Stomach (tissue), 9 donors: ENCODE results near the gene STC2. TPM values are rescaled to one million over a fixed set of nuclear protein-coding genes. Genes with fewer than 3 reads are reported as not detected.
A peak's percentile ranks its signal among the peaks of the same experiment; 100 is the strongest.

ENCODE experiments used
- DNase-seq, 2 donors: peaks; one replicate each; pipeline versions ENCODE4 v3.0.0 to v3.0.0-alpha.2; 2013 to 2019
- H3K27ac ChIP-seq, 5 donors: fragments of 200-600 bp in 4 of 5; sonication (generic) in 4 of 5; one replicate each; pipeline ENCODE4 v1.5.1; 2013 to 2019; ENCODE audit warnings: mild to moderate bottlenecking in 1 of 5, moderate library complexity in 1 of 5
- H3K27me3 ChIP-seq, 3 donors: fragments of 200-600 bp; sonication (generic); one replicate each; pipeline ENCODE4 v1.5.1; 2017 to 2019; ENCODE audit warnings: mixed run types in 1 of 3
- H3K36me3 ChIP-seq, 4 donors: fragments of 200-600 bp; sonication (generic); 1 replicate in 3 of 4; 2 replicates in 1 of 4; pipeline ENCODE4 v1.5.1; 2016 to 2019
- H3K4me1 ChIP-seq, 4 donors: fragments of 200-600 bp; sonication (generic); one replicate each; pipeline ENCODE4 v1.5.1; 2016 to 2019
- H3K4me3 ChIP-seq, 4 donors: fragments of 200-600 bp; sonication (generic) in 3 of 4; one replicate each; pipeline ENCODE4 v1.5.1; 2016 to 2019; ENCODE audit warnings: mild to moderate bottlenecking in 1 of 4
- H3K9me3 ChIP-seq, 4 donors: fragments of 200-600 bp; sonication (generic); one replicate each; pipeline ENCODE4 v1.5.1; 2016 to 2019
- EP300 ChIP-seq: sonication (generic); formaldehyde crosslinking; IDR thresholded peaks from one replicate; pipeline ENCODE4 v1.6.1; 2017; ENCODE audit warnings: antibody characterized with exemption
- POLR2A ChIP-seq, 4 donors: fragments of 450-650 bp; IDR thresholded peaks; one replicate each; pipeline ENCODE4 v1.6.1; 2016; ENCODE audit warnings: antibody characterized with exemption in 4 of 4, control low read depth in 2 of 4, mild to moderate bottlenecking in 1 of 4, moderate library complexity in 1 of 4
- POLR2AphosphoS5 ChIP-seq, 3 donors: sonication (generic); formaldehyde crosslinking; IDR thresholded peaks; one replicate each; pipeline ENCODE4 v1.6.1; 2016; ENCODE audit warnings: antibody characterized with exemption in 3 of 3
- WGBS, 5 donors: extraction: QIAGEN DNeasy Blood & Tissue Kit in 3 of 5; methylation state at CpG; one replicate each; pipeline versions ENCODE4 v1.1.5 to v1.1.7; 2013 to 2018; 5-methylcytosine and 5-hydroxymethylcytosine counted together
- intact Hi-C: fragments of 100-400 bp; cut with DNase I; formaldehyde crosslinking; loops from one replicate; pipeline ENCODE4 v1.15.1; 2023; ENCODE audit warnings: low total_unique reads
- polyA plus RNA-seq, 3 donors: library from polyadenylated mRNA; stranded (reverse); fragments of 200-250 nt; gene quantifications; one replicate each; pipeline ENCODE4 v1.2.3, GENCODE V29; 2013
- total RNA-seq, 5 donors: library from RNA; depleted of rRNA; stranded (reverse); fragments of >200 nt; gene quantifications; one replicate each; pipeline versions ENCODE4 v1.1.0 to v1.2.3, GENCODE V29; 2014 to 2016
- TF ChIP-seq, protein P1 (sequence below), 7 experiments: fragments of 450-650 bp in 4 of 7; fragments of 200-600 bp in 3 of 7; sonication (generic) in 3 of 7; IDR thresholded peaks; one replicate each; pipeline ENCODE4 v1.5.1; 2016 to 2019; ENCODE audit warnings: antibody characterized with exemption in 7 of 7, control low read depth in 2 of 7, mild to moderate bottlenecking in 1 of 7
- donor health status: healthy with polysubstance abuse.
- donor health status: Bipolar disorder and iron deficiency.
- donor health status: healthy.

STC2 gene
- total and polyA plus RNA-seq, 8 donors = 0.15 to 2.6 (median 0.89) TPM; not detected in 1

DNA sequence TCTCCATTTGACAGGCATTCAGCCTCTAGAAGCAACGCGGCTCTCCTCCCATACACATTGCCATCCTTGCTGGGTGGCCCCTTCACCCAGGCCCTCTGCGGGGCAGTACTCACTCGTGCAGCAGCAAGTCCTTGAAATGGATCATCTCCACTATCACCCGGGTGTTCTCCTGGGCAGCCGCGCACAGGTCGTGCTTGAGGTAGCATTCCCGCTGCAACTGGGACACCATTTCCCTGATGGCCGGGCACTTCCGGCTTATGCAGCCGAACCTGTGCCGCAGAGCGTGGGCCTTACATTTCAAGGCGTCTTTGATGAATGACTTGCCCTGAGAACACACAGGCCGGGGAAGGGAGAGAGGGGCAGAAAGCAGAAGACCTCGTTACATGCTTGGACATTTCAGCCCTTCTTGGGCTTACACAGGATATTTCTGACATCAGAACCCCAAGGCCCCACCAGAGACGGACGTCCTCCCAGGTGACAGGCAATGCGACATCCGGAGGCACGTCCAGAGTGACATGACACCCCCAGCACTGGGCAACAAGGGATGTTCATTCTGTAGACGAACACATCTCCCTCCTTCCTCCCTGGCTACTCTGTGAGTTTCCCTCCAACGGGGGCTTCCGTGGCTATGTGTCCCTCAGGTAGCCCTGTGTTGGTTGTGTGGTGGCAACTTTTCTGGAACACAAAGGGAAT is 5.0 kb downstream of the STC2 start:
- no peak for DNase-seq
- no peaks in the 10 kb centered on the region for H3K9me3 ChIP-seq
- intact Hi-C loops = no loop called here
- TF ChIP-seq EP300 (no peak), POLR2A (IDR thresholded peaks at IDR 0.05) (no peak), POLR2AphosphoS5 (IDR thresholded peaks at IDR 0.05) (no peak)
- TF ChIP-seq, protein P1, sequence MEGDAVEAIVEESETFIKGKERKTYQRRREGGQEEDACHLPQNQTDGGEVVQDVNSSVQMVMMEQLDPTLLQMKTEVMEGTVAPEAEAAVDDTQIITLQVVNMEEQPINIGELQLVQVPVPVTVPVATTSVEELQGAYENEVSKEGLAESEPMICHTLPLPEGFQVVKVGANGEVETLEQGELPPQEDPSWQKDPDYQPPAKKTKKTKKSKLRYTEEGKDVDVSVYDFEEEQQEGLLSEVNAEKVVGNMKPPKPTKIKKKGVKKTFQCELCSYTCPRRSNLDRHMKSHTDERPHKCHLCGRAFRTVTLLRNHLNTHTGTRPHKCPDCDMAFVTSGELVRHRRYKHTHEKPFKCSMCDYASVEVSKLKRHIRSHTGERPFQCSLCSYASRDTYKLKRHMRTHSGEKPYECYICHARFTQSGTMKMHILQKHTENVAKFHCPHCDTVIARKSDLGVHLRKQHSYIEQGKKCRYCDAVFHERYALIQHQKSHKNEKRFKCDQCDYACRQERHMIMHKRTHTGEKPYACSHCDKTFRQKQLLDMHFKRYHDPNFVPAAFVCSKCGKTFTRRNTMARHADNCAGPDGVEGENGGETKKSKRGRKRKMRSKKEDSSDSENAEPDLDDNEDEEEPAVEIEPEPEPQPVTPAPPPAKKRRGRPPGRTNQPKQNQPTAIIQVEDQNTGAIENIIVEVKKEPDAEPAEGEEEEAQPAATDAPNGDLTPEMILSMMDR (IDR thresholded peaks at IDR 0.05) = no peak
- peaks cover 18 to 76% (median 52%) of the 10 kb centered on the region in 4 donors for H3K4me1 ChIP-seq
- no peaks in the 10 kb centered on the region for H3K36me3 ChIP-seq
- H3K27me3 ChIP-seq = peaks cover 13 to 48% (median 22%) of the 10 kb centered on the region in 3 donors
- H3K27ac ChIP-seq = peak overlapping the region in 4 of 5 donors; percentile 58 to 70 (median 64)
- H3K4me3 ChIP-seq = no peak overlapping the region
- WGBS, 5 donors = 81 to 89% (median 87%) methylated on average over 24 to 25 of the region's 25 CpGs

DNA sequence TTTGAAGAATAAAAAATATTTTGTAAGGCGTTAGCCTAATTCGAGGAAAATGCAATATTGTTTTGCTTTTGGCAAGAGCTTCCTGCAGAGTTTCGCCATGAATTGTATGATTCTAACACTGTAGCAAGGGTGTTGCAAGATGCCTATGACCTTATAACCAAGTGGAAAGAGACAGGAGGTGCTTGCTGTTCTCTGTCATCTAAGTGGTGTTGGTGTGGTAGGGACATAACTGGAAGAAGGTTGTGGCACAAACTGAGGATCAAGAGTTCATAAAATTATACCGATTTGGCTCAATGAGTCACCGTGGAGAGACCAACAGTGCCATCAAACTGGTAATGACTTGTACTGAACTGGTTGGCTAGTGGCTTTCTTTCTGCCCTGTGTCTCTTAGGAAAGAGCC is 6.3 kb downstream of the STC2 start:
- intact Hi-C loops = no loop called here
- peaks cover 3 to 47% (median 8%) of the 10 kb centered on the region in 3 donors for H3K27me3 ChIP-seq
- H3K27ac ChIP-seq = no peak overlapping the region
- no peaks in the 10 kb centered on the region for H3K9me3 ChIP-seq
- TF ChIP-seq, protein P1 (IDR thresholded peaks at IDR 0.05) = no peak
- TF ChIP-seq POLR2AphosphoS5 (IDR thresholded peaks at IDR 0.05) = no peak
- TF ChIP-seq EP300 = no peak
- no peak for TF ChIP-seq POLR2A (IDR thresholded peaks at IDR 0.05)
- H3K36me3 ChIP-seq = no peaks in the 10 kb centered on the region
- WGBS, 5 donors = 75 to 90% (median 85%) methylated on average over 5 of the region's 5 CpGs
- no peak for DNase-seq
- H3K4me3 ChIP-seq = no peak overlapping the region
- H3K4me1 ChIP-seq = peaks cover 4 to 63% (median 39%) of the 10 kb centered on the region in 4 donors

DNA sequence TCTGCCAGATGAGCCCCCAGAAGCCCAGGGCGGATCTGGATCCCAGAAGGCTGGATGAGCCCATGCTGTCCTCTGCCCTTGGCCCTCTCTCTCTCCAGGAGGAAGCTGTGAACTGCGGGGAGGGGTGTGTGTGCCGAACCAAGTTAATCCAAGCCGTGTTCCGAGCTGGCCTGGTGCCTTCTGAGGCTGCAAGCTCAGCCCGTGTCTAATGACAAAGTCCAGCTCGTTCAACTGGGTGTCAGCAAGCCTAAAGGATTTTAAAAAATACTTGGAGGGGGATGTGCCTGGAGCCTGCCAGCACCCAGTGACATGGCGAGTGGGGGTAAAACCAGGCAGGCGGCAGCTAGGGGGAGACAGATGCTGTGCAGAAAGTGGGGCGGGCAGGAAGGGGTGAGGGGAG is 8.0 kb downstream of the STC2 start:
- no peak for TF ChIP-seq POLR2AphosphoS5 (IDR thresholded peaks at IDR 0.05)
- TF ChIP-seq POLR2A (IDR thresholded peaks at IDR 0.05) = no peak
- TF ChIP-seq EP300 = peak; percentile 34
- TF ChIP-seq, protein P1 (IDR thresholded peaks at IDR 0.05) = no peak
- Histone ChIP-seq H3K4me3 (no peak overlapping the region), H3K27ac (peak overlapping the region in 4 of 5 donors; percentile 33 to 73 (median 64)), H3K36me3 (no peaks in the 10 kb centered on the region), H3K9me3 (no peaks in the 10 kb centered on the region), H3K27me3 (peaks cover 0 to 40% (median 4%) of the 10 kb centered on the region in 3 donors), H3K4me1 (peaks cover 3 to 70% (median 48%) of the 10 kb centered on the region in 4 donors)
- WGBS, 5 donors = 51 to 65% (median 54%) methylated on average over 9 to 10 of the region's 10 CpGs
- DNase-seq = peak in 1 of 2 donors; percentile 87
- intact Hi-C loops = no loop called here

DNA sequence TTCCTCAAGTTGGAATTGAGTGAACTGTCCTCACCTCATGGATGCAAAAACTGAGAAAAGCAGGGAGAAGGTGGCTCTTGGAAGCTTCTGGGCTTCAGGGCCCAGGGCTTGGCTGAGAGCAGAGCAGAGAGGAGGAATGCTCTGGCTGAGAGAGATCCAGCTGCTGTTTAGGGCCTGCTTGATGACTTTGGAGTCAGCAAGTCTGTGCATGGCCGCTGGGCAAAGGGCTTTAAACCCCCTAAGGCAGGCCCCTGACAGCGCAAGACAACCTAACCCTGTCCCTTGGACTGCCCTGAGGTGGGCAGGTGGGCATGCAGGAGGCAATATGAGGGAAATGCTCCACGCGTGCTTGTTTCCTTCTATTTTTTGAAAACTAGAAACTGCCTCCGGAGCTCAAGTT is 8.6 kb downstream of the STC2 start:
- Histone ChIP-seq H3K4me1 (peaks cover 3 to 66% (median 48%) of the 10 kb centered on the region in 4 donors), H3K36me3 (no peaks in the 10 kb centered on the region), H3K4me3 (no peak overlapping the region), H3K27me3 (peaks cover 0 to 37% (median 5%) of the 10 kb centered on the region in 3 donors), H3K9me3 (no peaks in the 10 kb centered on the region), H3K27ac (peak overlapping the region in 4 of 5 donors; percentile 33 to 73 (median 64))
- DNase-seq = peak in 1 of 2 donors; percentile 50
- TF ChIP-seq EP300 = no peak
- TF ChIP-seq POLR2AphosphoS5 (IDR thresholded peaks at IDR 0.05) = no peak
- 67 to 82% (median 71%) methylated on average over 5 of the region's 5 CpGs for WGBS, 5 donors
- intact Hi-C loops = no loop called here
